ENCODE data around the gene ZWILCH. TPM values are rescaled to one million over a fixed set of nuclear protein-coding genes. Genes with fewer than 3 reads are reported as not detected.
"Not testable (repeated sequence)": the region's sequence is repeated elsewhere in the genome, so short reads cannot be mapped to it uniquely, and the experiment has no call there.

Gene ZWILCH
- polyA plus RNA-seq, 2 donors = 4.5 to 7.9 TPM

DNA sequence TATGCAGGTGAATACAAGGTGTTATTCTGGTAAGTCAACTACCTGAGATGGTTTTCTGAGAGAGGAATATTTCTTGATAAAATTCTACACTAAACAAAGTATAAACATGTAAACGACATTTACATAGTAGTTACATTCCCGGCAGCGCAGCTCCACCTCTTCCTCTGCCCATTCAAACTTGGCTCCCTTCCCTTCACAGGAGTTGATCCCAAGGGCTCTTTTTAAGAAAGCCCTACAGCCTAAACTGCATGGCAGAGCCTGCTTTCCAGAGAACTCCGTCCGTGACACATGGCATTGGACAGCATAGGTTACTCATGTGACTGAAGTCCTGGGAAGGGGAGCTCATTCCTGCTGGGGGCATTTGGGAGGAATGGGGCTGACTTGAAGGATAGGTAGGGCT is 82.6 kb downstream of the ZWILCH start:
- Histone ChIP-seq H3K36me3 (ENCODE audit: control insufficient read depth in 2 of 2, insufficient read depth in 2 of 2, low read length in 1 of 2) (no peaks in the 10 kb centered on the region), H3K27me3 (ENCODE audit: control insufficient read depth in 1 of 2, insufficient read depth in 2 of 2, low read length in 2 of 2) (no peaks in the 10 kb centered on the region), H3K9me3 (ENCODE audit: control insufficient read depth in 2 of 2, insufficient read depth in 1 of 2, low read depth in 1 of 2, low read length in 1 of 2) (no peaks in the 10 kb centered on the region), H3K4me3 (ENCODE audit: low read depth in 1 of 2, low read length in 2 of 2) (no peak overlapping the region), H3K4me1 (ENCODE audit: control insufficient read depth in 2 of 2, insufficient read depth in 2 of 2, low read length in 1 of 2) (no peaks in the 10 kb centered on the region), H3K27ac (ENCODE audit: low read depth in 2 of 2, low read length in 1 of 2) (no peak overlapping the region)
- 42 to 57% methylated on average over 5 of the region's 5 CpGs for WGBS, 2 donors

DNA sequence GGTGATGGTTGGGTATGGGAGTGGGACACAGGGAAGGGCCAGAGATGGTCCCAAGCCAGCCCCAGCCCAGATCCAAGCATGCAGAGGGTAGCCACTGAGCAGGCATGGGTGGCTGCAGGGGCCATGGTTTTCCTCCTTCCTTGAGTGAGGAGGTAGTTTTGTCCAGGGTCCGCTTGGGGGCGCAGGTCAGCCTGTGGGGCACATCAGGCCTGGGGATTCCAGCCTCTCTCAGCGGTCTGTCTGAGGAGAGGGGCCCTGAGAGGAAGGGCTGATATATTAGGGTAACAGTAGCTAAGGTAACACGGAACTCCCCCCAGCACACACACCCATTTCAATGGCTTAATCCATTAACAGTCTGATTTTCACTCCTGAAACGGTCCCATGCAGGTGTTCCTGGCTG is 83.4 kb downstream of the ZWILCH start:
- Histone ChIP-seq H3K27ac (ENCODE audit: low read depth in 2 of 2, low read length in 1 of 2) (no peak overlapping the region), H3K27me3 (ENCODE audit: control insufficient read depth in 1 of 2, insufficient read depth in 2 of 2, low read length in 2 of 2) (no peaks in the 10 kb centered on the region), H3K9me3 (ENCODE audit: control insufficient read depth in 2 of 2, insufficient read depth in 1 of 2, low read depth in 1 of 2, low read length in 1 of 2) (no peaks in the 10 kb centered on the region), H3K4me3 (ENCODE audit: low read depth in 1 of 2, low read length in 2 of 2) (no peak overlapping the region), H3K4me1 (ENCODE audit: control insufficient read depth in 2 of 2, insufficient read depth in 2 of 2, low read length in 1 of 2) (no peaks in the 10 kb centered on the region), H3K36me3 (ENCODE audit: control insufficient read depth in 2 of 2, insufficient read depth in 2 of 2, low read length in 1 of 2) (no peaks in the 10 kb centered on the region)
- 41 to 69% methylated on average over 5 of the region's 5 CpGs for WGBS, 2 donors

DNA sequence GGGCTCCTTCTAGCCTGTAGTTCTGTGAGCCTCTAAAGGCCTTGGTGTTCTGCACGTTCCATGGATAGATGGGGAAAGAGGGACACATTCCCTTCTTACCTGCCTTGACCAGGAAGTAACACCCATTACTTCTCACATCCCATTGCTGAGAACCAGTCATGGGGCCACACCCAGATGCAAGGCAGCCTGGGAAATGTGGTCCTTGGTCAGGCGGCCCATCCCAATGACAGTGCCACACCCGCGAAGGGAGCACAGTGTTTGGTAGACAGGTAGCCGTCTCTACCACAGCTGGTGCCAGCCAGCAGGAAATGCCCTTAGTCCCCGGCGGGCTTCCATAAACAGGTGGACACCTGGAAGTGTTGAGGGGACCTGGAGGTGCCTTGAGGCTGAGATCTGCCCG is 83.8 kb downstream of the ZWILCH start:
- no peaks in the 10 kb centered on the region for H3K36me3 ChIP-seq (ENCODE audit: control insufficient read depth in 2 of 2, insufficient read depth in 2 of 2, low read length in 1 of 2)
- H3K27ac ChIP-seq (ENCODE audit: low read depth in 2 of 2, low read length in 1 of 2) = no peak overlapping the region
- WGBS, 2 donors = 76 to 79% methylated on average over 8 of the region's 8 CpGs
- no peak overlapping the region for H3K4me3 ChIP-seq (ENCODE audit: low read depth in 1 of 2, low read length in 2 of 2)
- no peaks in the 10 kb centered on the region for H3K9me3 ChIP-seq (ENCODE audit: control insufficient read depth in 2 of 2, insufficient read depth in 1 of 2, low read depth in 1 of 2, low read length in 1 of 2)
- H3K4me1 ChIP-seq (ENCODE audit: control insufficient read depth in 2 of 2, insufficient read depth in 2 of 2, low read length in 1 of 2) = no peaks in the 10 kb centered on the region
- H3K27me3 ChIP-seq (ENCODE audit: control insufficient read depth in 1 of 2, insufficient read depth in 2 of 2, low read length in 2 of 2) = no peaks in the 10 kb centered on the region

DNA sequence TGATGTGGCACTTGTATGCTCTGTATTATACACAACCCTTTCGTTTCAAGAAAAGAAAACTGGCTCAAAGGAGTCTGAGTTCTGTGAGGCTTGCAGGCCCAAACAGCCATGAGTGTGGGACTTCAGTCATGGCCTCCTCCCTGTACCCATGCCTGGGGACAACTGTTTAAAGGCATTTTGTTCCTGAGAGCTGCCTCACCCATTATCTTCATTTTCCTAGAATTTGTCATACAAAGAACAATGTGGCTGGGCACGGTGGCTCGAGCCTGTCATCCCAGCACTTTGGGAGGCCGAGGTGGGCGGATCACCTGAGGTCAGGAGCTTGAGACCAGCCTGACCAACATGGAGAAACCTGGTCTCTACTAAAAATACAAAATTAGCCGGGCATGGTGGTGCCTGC is 84.3 kb downstream of the ZWILCH start:
- not testable (repeated sequence) for H3K27me3 ChIP-seq (ENCODE audit: control insufficient read depth in 1 of 2, insufficient read depth in 2 of 2, low read length in 2 of 2); H3K36me3 ChIP-seq (ENCODE audit: control insufficient read depth in 2 of 2, insufficient read depth in 2 of 2, low read length in 1 of 2); H3K4me3 ChIP-seq (ENCODE audit: low read depth in 1 of 2, low read length in 2 of 2); H3K4me1 ChIP-seq (ENCODE audit: control insufficient read depth in 2 of 2, insufficient read depth in 2 of 2, low read length in 1 of 2); H3K9me3 ChIP-seq (ENCODE audit: control insufficient read depth in 2 of 2, insufficient read depth in 1 of 2, low read depth in 1 of 2, low read length in 1 of 2); H3K27ac ChIP-seq (ENCODE audit: low read depth in 2 of 2, low read length in 1 of 2)
- 82 to 85% methylated on average over 6 of the region's 6 CpGs for WGBS, 2 donors

DNA sequence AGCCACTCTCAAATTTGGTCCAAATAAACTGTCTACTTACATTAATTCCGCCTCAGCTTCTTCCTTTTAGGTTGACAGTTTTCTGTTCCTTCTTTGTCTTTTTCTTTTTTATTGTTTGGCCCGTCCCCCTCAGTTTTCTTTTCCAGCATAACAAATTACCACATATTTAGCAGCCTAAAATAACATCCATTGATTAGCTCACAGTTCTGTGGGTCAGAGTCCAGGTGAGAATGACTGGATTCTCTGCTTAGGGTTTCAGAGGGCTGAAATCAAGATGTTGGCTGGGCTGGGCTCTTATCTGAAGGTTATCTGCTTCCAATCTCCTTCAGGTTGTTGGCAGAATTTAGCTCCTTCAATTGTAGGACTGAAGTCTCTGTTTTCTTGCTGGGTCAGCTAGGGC is 85.3 kb downstream of the ZWILCH start:
- Histone ChIP-seq H3K4me1 (ENCODE audit: control insufficient read depth in 2 of 2, insufficient read depth in 2 of 2, low read length in 1 of 2) (no peaks in the 10 kb centered on the region), H3K4me3 (ENCODE audit: low read depth in 1 of 2, low read length in 2 of 2) (no peak overlapping the region), H3K27me3 (ENCODE audit: control insufficient read depth in 1 of 2, insufficient read depth in 2 of 2, low read length in 2 of 2) (no peaks in the 10 kb centered on the region), H3K9me3 (ENCODE audit: control insufficient read depth in 2 of 2, insufficient read depth in 1 of 2, low read depth in 1 of 2, low read length in 1 of 2) (no peaks in the 10 kb centered on the region), H3K36me3 (ENCODE audit: control insufficient read depth in 2 of 2, insufficient read depth in 2 of 2, low read length in 1 of 2) (no peaks in the 10 kb centered on the region), H3K27ac (ENCODE audit: low read depth in 2 of 2, low read length in 1 of 2) (no peak overlapping the region)
- 73 to 77% methylated on average over 2 of the region's 2 CpGs for WGBS, 2 donors

DNA sequence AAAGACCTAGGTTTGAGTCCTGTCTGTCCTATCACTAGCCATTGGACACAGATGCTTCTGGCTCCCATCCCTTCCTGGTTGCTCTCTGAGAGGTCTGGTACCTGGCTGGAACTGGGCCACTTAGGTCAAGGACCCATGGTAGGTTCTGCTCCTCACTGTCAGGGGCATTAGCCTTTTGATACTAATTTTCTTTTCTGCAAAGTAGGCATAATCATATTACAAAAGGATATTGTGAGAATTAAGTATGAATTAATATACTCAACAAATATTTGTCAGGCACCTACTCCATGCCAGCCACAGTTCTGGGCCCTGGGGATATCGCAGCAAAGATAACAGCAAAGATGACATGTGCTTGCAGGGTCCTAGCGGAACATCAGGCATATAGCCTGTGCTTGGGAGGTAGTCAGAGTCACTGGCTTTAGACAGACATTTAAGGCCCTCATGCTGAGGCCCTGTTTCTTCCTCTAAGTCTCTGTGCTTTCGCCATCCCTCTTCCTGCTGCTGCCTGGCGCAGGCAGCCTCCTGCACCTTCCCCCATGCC is 86.3 kb downstream of the ZWILCH start:
- H3K4me1 ChIP-seq (ENCODE audit: control insufficient read depth in 2 of 2, insufficient read depth in 2 of 2, low read length in 1 of 2) = no peaks in the 10 kb centered on the region
- no peak overlapping the region for H3K27ac ChIP-seq (ENCODE audit: low read depth in 2 of 2, low read length in 1 of 2)
- no peaks in the 10 kb centered on the region for H3K9me3 ChIP-seq (ENCODE audit: control insufficient read depth in 2 of 2, insufficient read depth in 1 of 2, low read depth in 1 of 2, low read length in 1 of 2)
- H3K36me3 ChIP-seq (ENCODE audit: control insufficient read depth in 2 of 2, insufficient read depth in 2 of 2, low read length in 1 of 2) = no peaks in the 10 kb centered on the region
- H3K27me3 ChIP-seq (ENCODE audit: control insufficient read depth in 1 of 2, insufficient read depth in 2 of 2, low read length in 2 of 2) = no peaks in the 10 kb centered on the region
- 87 to 91% methylated on average over 4 of the region's 4 CpGs for WGBS, 2 donors
- H3K4me3 ChIP-seq (ENCODE audit: low read depth in 1 of 2, low read length in 2 of 2) = no peak overlapping the region

DNA sequence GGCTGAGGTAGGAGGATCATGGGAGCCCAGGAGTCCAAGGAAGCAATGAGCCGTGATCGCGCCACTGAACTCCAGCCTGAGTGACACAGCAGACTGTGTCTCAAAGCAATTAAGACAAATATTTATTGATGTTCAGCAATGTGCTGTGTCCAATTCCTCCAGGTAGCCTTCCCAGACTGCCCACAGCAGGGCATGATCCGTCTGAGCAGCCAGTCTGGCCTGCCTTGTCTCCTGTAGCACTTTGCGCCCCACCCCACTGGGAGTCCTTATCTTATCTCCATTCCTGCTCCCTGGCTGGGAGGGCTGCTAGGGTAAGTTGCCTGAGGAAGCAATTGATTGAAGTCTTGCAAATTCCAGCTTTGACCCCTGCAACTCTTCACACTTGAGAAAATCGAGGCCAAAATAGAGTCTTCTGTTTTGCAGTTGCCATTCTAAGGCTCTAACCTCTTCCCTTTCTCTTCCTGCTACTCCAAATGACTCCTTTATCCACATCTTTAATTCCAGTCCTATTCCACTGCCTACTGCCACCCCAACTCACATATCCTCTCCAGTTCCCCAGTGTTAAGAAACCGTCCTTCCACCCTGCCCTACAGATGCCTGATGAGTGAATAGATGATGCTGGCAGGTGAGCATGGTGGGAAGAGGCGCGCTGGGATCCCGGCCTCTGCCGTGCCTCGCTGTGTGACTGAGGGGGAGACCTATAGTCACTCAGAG is 87.5 kb downstream of the ZWILCH start:
- no peak overlapping the region for H3K27ac ChIP-seq (ENCODE audit: low read depth in 2 of 2, low read length in 1 of 2)
- no peaks in the 10 kb centered on the region for H3K27me3 ChIP-seq (ENCODE audit: control insufficient read depth in 1 of 2, insufficient read depth in 2 of 2, low read length in 2 of 2)
- H3K36me3 ChIP-seq (ENCODE audit: control insufficient read depth in 2 of 2, insufficient read depth in 2 of 2, low read length in 1 of 2) = no peaks in the 10 kb centered on the region
- no peaks in the 10 kb centered on the region for H3K9me3 ChIP-seq (ENCODE audit: control insufficient read depth in 2 of 2, insufficient read depth in 1 of 2, low read depth in 1 of 2, low read length in 1 of 2)
- H3K4me1 ChIP-seq (ENCODE audit: control insufficient read depth in 2 of 2, insufficient read depth in 2 of 2, low read length in 1 of 2) = no peaks in the 10 kb centered on the region
- no peak overlapping the region for H3K4me3 ChIP-seq (ENCODE audit: low read depth in 1 of 2, low read length in 2 of 2)
- 81 to 86% methylated on average over 12 of the region's 12 CpGs for WGBS, 2 donors

DNA sequence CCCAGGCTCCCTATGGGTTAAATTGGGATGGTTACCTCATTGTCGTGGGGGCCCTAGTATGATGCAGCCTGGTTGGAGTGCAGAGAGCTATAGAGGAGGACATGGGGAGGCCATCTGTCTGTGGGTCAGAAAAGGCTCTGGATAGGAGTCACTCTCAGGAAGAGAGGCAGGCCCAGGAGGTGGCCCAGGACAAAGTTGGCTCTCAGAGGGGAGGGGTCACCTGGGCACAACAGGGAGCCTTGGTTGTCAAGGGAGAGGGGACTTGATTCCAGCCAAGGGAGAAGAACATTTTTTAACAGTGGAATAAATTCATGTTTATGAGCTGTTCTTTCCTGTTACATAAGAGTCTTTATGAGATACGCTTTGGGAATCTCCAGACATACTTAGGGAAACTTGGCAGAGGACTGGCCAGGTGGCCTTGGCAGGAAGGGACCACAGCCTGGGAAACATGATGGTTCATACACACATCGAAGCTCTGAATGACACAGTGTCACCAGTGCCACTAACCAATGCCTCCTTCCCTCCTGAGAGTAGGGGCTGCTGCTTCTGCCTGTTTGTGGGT is 88.2 kb downstream of the ZWILCH start:
- no peaks in the 10 kb centered on the region for H3K36me3 ChIP-seq (ENCODE audit: control insufficient read depth in 2 of 2, insufficient read depth in 2 of 2, low read length in 1 of 2)
- no peaks in the 10 kb centered on the region for H3K9me3 ChIP-seq (ENCODE audit: control insufficient read depth in 2 of 2, insufficient read depth in 1 of 2, low read depth in 1 of 2, low read length in 1 of 2)
- H3K27ac ChIP-seq (ENCODE audit: low read depth in 2 of 2, low read length in 1 of 2) = no peak overlapping the region
- no peaks in the 10 kb centered on the region for H3K27me3 ChIP-seq (ENCODE audit: control insufficient read depth in 1 of 2, insufficient read depth in 2 of 2, low read length in 2 of 2)
- WGBS, 2 donors = 64 to 66% methylated on average over 3 of the region's 3 CpGs
- H3K4me1 ChIP-seq (ENCODE audit: control insufficient read depth in 2 of 2, insufficient read depth in 2 of 2, low read length in 1 of 2) = no peaks in the 10 kb centered on the region
- H3K4me3 ChIP-seq (ENCODE audit: low read depth in 1 of 2, low read length in 2 of 2) = no peak overlapping the region

DNA sequence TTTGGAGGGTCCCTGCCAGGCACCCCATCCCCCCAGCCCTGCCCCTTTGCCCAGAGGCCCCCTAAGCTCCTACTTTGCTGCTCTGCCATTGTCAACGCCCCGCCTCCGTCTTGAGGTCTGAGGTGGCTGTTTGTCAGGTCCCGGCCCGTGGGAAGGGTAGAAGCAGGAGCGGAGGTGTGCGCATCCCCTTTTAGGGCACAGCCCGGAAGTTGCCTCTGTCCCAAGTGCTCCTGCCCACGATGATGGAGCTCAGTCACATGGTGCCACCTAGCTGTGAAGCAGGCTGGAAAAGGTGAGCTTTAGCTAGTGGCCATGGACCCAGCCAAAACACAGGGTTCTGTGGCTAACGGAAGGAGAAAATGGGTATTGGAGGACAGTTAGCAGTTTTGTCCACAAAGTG is 89.2 kb downstream of the ZWILCH start:
- Histone ChIP-seq H3K27me3 (ENCODE audit: control insufficient read depth in 1 of 2, insufficient read depth in 2 of 2, low read length in 2 of 2) (no peaks in the 10 kb centered on the region), H3K4me1 (ENCODE audit: control insufficient read depth in 2 of 2, insufficient read depth in 2 of 2, low read length in 1 of 2) (no peaks in the 10 kb centered on the region), H3K27ac (ENCODE audit: low read depth in 2 of 2, low read length in 1 of 2) (no peak overlapping the region), H3K9me3 (ENCODE audit: control insufficient read depth in 2 of 2, insufficient read depth in 1 of 2, low read depth in 1 of 2, low read length in 1 of 2) (no peaks in the 10 kb centered on the region), H3K4me3 (ENCODE audit: low read depth in 1 of 2, low read length in 2 of 2) (no peak overlapping the region), H3K36me3 (ENCODE audit: control insufficient read depth in 2 of 2, insufficient read depth in 2 of 2, low read length in 1 of 2) (no peaks in the 10 kb centered on the region)
- WGBS, 2 donors = 81 to 82% methylated on average over 10 of the region's 10 CpGs

DNA sequence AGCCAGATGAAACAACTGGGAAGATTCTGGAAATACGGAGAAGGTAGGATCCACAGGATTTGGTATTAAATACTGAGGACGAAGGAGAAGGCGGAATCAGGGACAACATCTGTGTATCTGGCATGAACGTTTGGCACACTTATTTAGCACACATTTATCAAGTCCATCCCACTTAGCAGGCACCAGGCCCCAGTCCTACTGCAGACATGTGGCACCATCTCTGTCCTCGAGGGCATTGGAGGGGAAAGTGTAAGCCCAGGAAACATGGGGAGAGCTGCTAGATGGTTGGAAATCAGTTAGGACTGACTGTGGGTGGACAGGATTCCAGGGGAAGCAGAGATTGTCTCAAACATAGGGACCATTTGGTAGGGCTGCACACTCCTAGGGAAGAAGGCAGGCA is 89.7 kb downstream of the ZWILCH start:
- Histone ChIP-seq H3K4me1 (ENCODE audit: control insufficient read depth in 2 of 2, insufficient read depth in 2 of 2, low read length in 1 of 2) (no peaks in the 10 kb centered on the region), H3K4me3 (ENCODE audit: low read depth in 1 of 2, low read length in 2 of 2) (no peak overlapping the region), H3K27ac (ENCODE audit: low read depth in 2 of 2, low read length in 1 of 2) (no peak overlapping the region), H3K9me3 (ENCODE audit: control insufficient read depth in 2 of 2, insufficient read depth in 1 of 2, low read depth in 1 of 2, low read length in 1 of 2) (no peaks in the 10 kb centered on the region), H3K36me3 (ENCODE audit: control insufficient read depth in 2 of 2, insufficient read depth in 2 of 2, low read length in 1 of 2) (no peaks in the 10 kb centered on the region), H3K27me3 (ENCODE audit: control insufficient read depth in 1 of 2, insufficient read depth in 2 of 2, low read length in 2 of 2) (no peaks in the 10 kb centered on the region)
- 77 to 78% methylated on average over 5 of the region's 5 CpGs for WGBS, 2 donors
